Activated CD4-positive, alpha-beta memory T cell treated with anti-CD3 and anti-CD28 coated beads, Interleukin-2, amount 10 ng/mL, durations not matched to agents 7 days and 5 days (primary cell): Measurements from ENCODE around the gene VILL. TPM values are rescaled to one million over a fixed set of nuclear protein-coding genes. Genes with fewer than 3 reads are reported as not detected.
A peak's percentile ranks its signal among the peaks of the same experiment; 100 is the strongest.

Experiments used
- CTCF ChIA-PET: fragments of 350-600 bp; sonication (Branson Sonifier 250); formaldehyde crosslinking; loops from one replicate; lab custom pipeline; 2021; ENCODE audit warnings: antibody characterized with exemption, inconsistent platforms; lab: Charles Lee
- POLR2A ChIA-PET: fragments of 350-600 bp; sonication (Branson Sonifier 250); formaldehyde crosslinking; loops from one replicate; lab custom pipeline; 2021; ENCODE audit warnings: antibody characterized with exemption; lab: Charles Lee
- DNase-seq: peaks from one replicate; pipeline ENCODE4 v3.0.0-alpha.2; 2020
- H3K27ac Mint-ChIP-seq: one replicate; pipeline ENCODE4 v1.8.0; 2021; ENCODE audit warnings: mild to moderate bottlenecking, mixed read lengths
- H3K27me3 Mint-ChIP-seq: one replicate; pipeline ENCODE4 v1.8.0; 2021; ENCODE audit warnings: mixed read lengths
- H3K36me3 Mint-ChIP-seq: one replicate; pipeline ENCODE4 v1.8.0; 2021; ENCODE audit warnings: low read depth, mixed read lengths
- H3K4me1 Mint-ChIP-seq: one replicate; pipeline ENCODE4 v1.8.0; 2021; ENCODE audit warnings: mixed read lengths
- H3K4me3 Mint-ChIP-seq: one replicate; pipeline ENCODE4 v1.8.0; 2021; ENCODE audit warnings: mild to moderate bottlenecking, mixed read lengths
- H3K9me3 Mint-ChIP-seq: one replicate; pipeline ENCODE4 v1.8.0; 2021; ENCODE audit warnings: mixed read lengths
- total RNA-seq, 2 experiments: library from RNA; stranded (reverse); gene quantifications; one replicate each; pipeline ENCODE4 v1.2.3, GENCODE V29; 2021

VILL gene
- total RNA-seq, 2 experiments from 2014 or later = 18.4 to 18.7 TPM

GRCh38 chr3:37953707-37954394 lies 36.7 kb upstream of the VILL start:
- no peak for DNase-seq
- ChIA-PET CTCF (interaction anchor here (2.2 kb wide), 1 partner anchor 14 kb away, joined by 5 read pairs; no protein-coding TSS in a partner anchor), POLR2A (no interaction called here)
- Mint-ChIP-seq H3K4me3 (no peak overlapping the region), H3K27ac (no peak overlapping the region), H3K27me3 (no peaks in the 10 kb centered on the region), H3K4me1 (peaks cover 18% of the 10 kb centered on the region), H3K36me3 (no peaks in the 10 kb centered on the region), H3K9me3 (peaks cover 4% of the 10 kb centered on the region)

- no peaks in the 10 kb centered on the region for H3K36me3 Mint-ChIP-seq
- ChIA-PET POLR2A (no interaction called here), CTCF (no interaction called here)
- H3K4me3 Mint-ChIP-seq = no peak overlapping the region
- H3K4me1 Mint-ChIP-seq = peaks cover 18% of the 10 kb centered on the region
- peaks cover 4% of the 10 kb centered on the region for H3K9me3 Mint-ChIP-seq
- H3K27ac Mint-ChIP-seq = no peak overlapping the region
- DNase-seq = no peak
- no peaks in the 10 kb centered on the region for H3K27me3 Mint-ChIP-seq
Observed at GRCh38 chr3:37954881-37955280, 35.7 kb upstream of the VILL start.

- POLR2A ChIA-PET = no interaction called here
- Mint-ChIP-seq H3K4me3 (no peak overlapping the region), H3K4me1 (peaks cover 18% of the 10 kb centered on the region), H3K27me3 (no peaks in the 10 kb centered on the region), H3K9me3 (peaks cover 4% of the 10 kb centered on the region), H3K36me3 (no peaks in the 10 kb centered on the region), H3K27ac (no peak overlapping the region)
- no peak for DNase-seq
- CTCF ChIA-PET = interaction anchor here (1.0 to 1.3 kb wide), 2 partner anchors 14 to 41 kb away, joined by 3 to 4 read pairs; no protein-coding TSS in a partner anchor
Observed at GRCh38 chr3:37955918-37956707, 34.5 kb upstream of the VILL start.

GRCh38 chr3:37956723-37957538 lies 33.7 kb upstream of the VILL start:
- Mint-ChIP-seq H3K9me3 (peaks cover 4% of the 10 kb centered on the region), H3K4me3 (no peak overlapping the region), H3K4me1 (peaks cover 18% of the 10 kb centered on the region), H3K27ac (peak overlapping the region; percentile 64), H3K36me3 (no peaks in the 10 kb centered on the region), H3K27me3 (no peaks in the 10 kb centered on the region)
- DNase-seq = no peak
- CTCF ChIA-PET = interaction anchor here (0.9 to 1.3 kb wide), 5 partner anchors 11 to 539 kb away, joined by 3 to 5 read pairs (median 3); partner anchors contain the start of gene EXOG
- POLR2A ChIA-PET = no interaction called here

GRCh38 chr3:37957539-37957936 lies 33.0 kb upstream of the VILL start:
- no peak overlapping the region for H3K4me3 Mint-ChIP-seq

GRCh38 chr3:37961622-37962431 lies 28.8 kb upstream of the VILL start:
- H3K4me1 Mint-ChIP-seq = peaks cover 9% of the 10 kb centered on the region
- no peak for DNase-seq
- H3K27ac Mint-ChIP-seq = no peak overlapping the region
- no peaks in the 10 kb centered on the region for H3K36me3 Mint-ChIP-seq
- POLR2A ChIA-PET = interaction anchor here (1.2 kb wide), 1 partner anchor 175 kb away, joined by 3 read pairs; the partner anchor contains the start of gene ACAA1
- H3K4me3 Mint-ChIP-seq = no peak overlapping the region
- H3K27me3 Mint-ChIP-seq = peaks cover 11% of the 10 kb centered on the region
- H3K9me3 Mint-ChIP-seq = no peaks in the 10 kb centered on the region
- CTCF ChIA-PET = interaction anchor here (0.6 to 1.1 kb wide), 4 partner anchors 8 to 107 kb away, joined by 3 to 5 read pairs (median 3); no protein-coding TSS in a partner anchor

More at GRCh38 chr3:37957539-37957936, 33.0 kb upstream of the VILL start:
- ChIA-PET POLR2A (no interaction called here), CTCF (interaction anchor here (0.9 to 1.1 kb wide), 3 partner anchors 10 to 539 kb away, joined by 3 to 5 read pairs (median 3); partner anchors contain the start of gene EXOG)
- Mint-ChIP-seq H3K27me3 (peaks cover 1% of the 10 kb centered on the region), H3K4me1 (peaks cover 17% of the 10 kb centered on the region), H3K36me3 (no peaks in the 10 kb centered on the region), H3K9me3 (peaks cover 3% of the 10 kb centered on the region), H3K27ac (peak overlapping the region; percentile 64)
- no peak for DNase-seq

GRCh38 chr3:37963016-37963415 lies 27.6 kb upstream of the VILL start:
- H3K4me3 Mint-ChIP-seq = no peak overlapping the region
- no peaks in the 10 kb centered on the region for H3K9me3 Mint-ChIP-seq
- no peaks in the 10 kb centered on the region for H3K4me1 Mint-ChIP-seq
- POLR2A ChIA-PET = no interaction called here
- no peaks in the 10 kb centered on the region for H3K36me3 Mint-ChIP-seq
- CTCF ChIA-PET = interaction anchor here (4.3 kb wide), 1 partner anchor 11 kb away, joined by 21 read pairs; no protein-coding TSS in a partner anchor
- H3K27me3 Mint-ChIP-seq = peaks cover 11% of the 10 kb centered on the region
- H3K27ac Mint-ChIP-seq = no peak overlapping the region
- DNase-seq = no peak

GRCh38 chr3:37963635-37964034 lies 27.0 kb upstream of the VILL start:
- POLR2A ChIA-PET = no interaction called here
- Mint-ChIP-seq H3K36me3 (no peaks in the 10 kb centered on the region), H3K9me3 (no peaks in the 10 kb centered on the region), H3K4me3 (no peak overlapping the region), H3K27ac (no peak overlapping the region), H3K4me1 (no peaks in the 10 kb centered on the region), H3K27me3 (peaks cover 11% of the 10 kb centered on the region)
- CTCF ChIA-PET = interaction anchor here (1.3 to 4.3 kb wide), 3 partner anchors 11 to 109 kb away, joined by 4 to 21 read pairs (median 5); no protein-coding TSS in a partner anchor
- DNase-seq = no peak

GRCh38 chr3:37964146-37964545 lies 26.4 kb upstream of the VILL start:
- Mint-ChIP-seq H3K36me3 (no peaks in the 10 kb centered on the region), H3K9me3 (no peaks in the 10 kb centered on the region), H3K4me1 (no peaks in the 10 kb centered on the region), H3K27me3 (peaks cover 11% of the 10 kb centered on the region), H3K27ac (no peak overlapping the region), H3K4me3 (no peak overlapping the region)
- DNase-seq = no peak
- POLR2A ChIA-PET = no interaction called here
- CTCF ChIA-PET = interaction anchor here (1.3 to 4.3 kb wide), 3 partner anchors 10 to 109 kb away, joined by 4 to 21 read pairs (median 5); no protein-coding TSS in a partner anchor

- H3K4me1 Mint-ChIP-seq = no peaks in the 10 kb centered on the region
- no peaks in the 10 kb centered on the region for H3K9me3 Mint-ChIP-seq
- H3K27ac Mint-ChIP-seq = no peak overlapping the region
- H3K27me3 Mint-ChIP-seq = peaks cover 11% of the 10 kb centered on the region
- no peaks in the 10 kb centered on the region for H3K36me3 Mint-ChIP-seq
- ChIA-PET POLR2A (no interaction called here), CTCF (interaction anchor here (1.3 to 4.3 kb wide), 3 partner anchors 10 to 110 kb away, joined by 4 to 21 read pairs (median 5); no protein-coding TSS in a partner anchor)
- DNase-seq = no peak
- no peak overlapping the region for H3K4me3 Mint-ChIP-seq
Observed at GRCh38 chr3:37964716-37965115, 25.9 kb upstream of the VILL start.

- DNase-seq = peak; percentile 66
- peaks cover 9% of the 10 kb centered on the region for H3K27me3 Mint-ChIP-seq
- POLR2A ChIA-PET = interaction anchor here (1.1 to 1.2 kb wide), 2 partner anchors 103 to 112 kb away, joined by 3 read pairs; no protein-coding TSS in a partner anchor
Observed at GRCh38 chr3:37967260-37967881, 23.2 kb upstream of the VILL start.

More at GRCh38 chr3:37967260-37967881, 23.2 kb upstream of the VILL start:
- Mint-ChIP-seq H3K4me1 (no peaks in the 10 kb centered on the region), H3K9me3 (no peaks in the 10 kb centered on the region), H3K36me3 (no peaks in the 10 kb centered on the region), H3K27ac (no peak overlapping the region), H3K4me3 (no peak overlapping the region)
- CTCF ChIA-PET = interaction anchor here (0.7 to 5.4 kb wide), 25 partner anchors 7 to 379 kb away, joined by 3 to 129 read pairs (median 4); partner anchors contain the start of gene XYLB
